H1 (cell line): ENCODE measurements around the gene TEX30. TPM values are rescaled to one million over a fixed set of nuclear protein-coding genes. Genes with fewer than 3 reads are reported as not detected.

Source experiments
- CTCF ChIA-PET: fragments of 300-600 bp; sonication (Branson Sonifier 250); formaldehyde crosslinking; loops from one replicate; lab custom pipeline; 2021; ENCODE audit not compliant: partially characterized antibody; lab: Charles Lee
- POLR2A ChIA-PET: fragments of 300-600 bp; sonication (Branson Sonifier 250); formaldehyde crosslinking; loops from one replicate; lab custom pipeline; 2021; ENCODE audit warnings: inconsistent platforms; ENCODE audit not compliant: partially characterized antibody; lab: Charles Lee
- DNase-seq, 2 experiments: peaks; one replicate each; pipeline versions ENCODE4 v3.0.0 to v3.0.0-alpha.2; 2010 to 2022; ENCODE audit warnings: low spot score in 2 of 2, low read depth in 1 of 2, mixed read lengths in 1 of 2
- FAIRE-seq: peaks from 2 replicates; lab custom pipeline; 2011; peaks lifted over from hg19 to GRCh38; lab: Jason Lieb, UNC
- H2AFZ ChIP-seq: 2 replicates; pipeline ENCODE4 v1.8.1; 2012; ENCODE audit warnings: low read length, inconsistent platforms
- H2AK5ac ChIP-seq: 2 replicates; pipeline ENCODE4 v1.6.1; 2013; ENCODE audit warnings: low read depth, low read length
- H2BK120ac ChIP-seq: replicated peaks from 2 replicates; pipeline ENCODE3; 2013; ENCODE audit warnings: low read depth, low read length, inconsistent platforms
- H2BK12ac ChIP-seq: 2 replicates; pipeline ENCODE4 v1.6.1; 2013; ENCODE audit warnings: low read depth, low read length
- H2BK15ac ChIP-seq: 2 replicates; pipeline ENCODE4 v1.6.1; 2013; ENCODE audit warnings: low read length
- H2BK20ac ChIP-seq: 2 replicates; pipeline ENCODE4 v1.6.1; 2013; ENCODE audit warnings: low read length
- H2BK5ac ChIP-seq: 2 replicates; pipeline ENCODE4 v1.6.1; 2013; ENCODE audit warnings: low read depth, low read length
- H3K14ac ChIP-seq: 2 replicates; pipeline ENCODE4 v1.6.1; 2013; ENCODE audit warnings: inconsistent platforms; ENCODE audit not compliant: insufficient read length
- H3K18ac ChIP-seq: 2 replicates; pipeline ENCODE4 v1.6.1; 2013; ENCODE audit warnings: low read length; ENCODE audit errors: extremely low read depth
- H3K23ac ChIP-seq: 2 replicates; pipeline ENCODE4 v1.6.1; 2013; ENCODE audit warnings: inconsistent platforms; ENCODE audit not compliant: insufficient read length
- H3K23me2 ChIP-seq: 2 replicates; pipeline ENCODE4 v1.6.1; 2013; ENCODE audit warnings: low read depth, low read length
- H3K27ac ChIP-seq: 2 replicates; pipeline ENCODE4 v1.6.1; 2011; ENCODE audit warnings: low read depth, low read length, inconsistent platforms
- H3K27me3 ChIP-seq, 4 experiments: replicated peaks in 1 of 4; 1 replicate in 1 of 4; 2 replicates in 3 of 4; pipeline versions ENCODE4 v1.6.1 to v1.8.1; 2011 to 2013; ENCODE audit warnings: low read length in 3 of 4, mild to moderate bottlenecking in 3 of 4, inconsistent platforms in 2 of 4, mixed read lengths in 2 of 4, moderate library complexity in 1 of 4; ENCODE audit not compliant: control insufficient read depth in 3 of 4, insufficient read depth in 3 of 4; ENCODE audit errors: extremely low read depth in 1 of 4
- H3K36me3 ChIP-seq, 4 experiments: 2 replicates each; pipeline versions ENCODE4 v1.6.1 to v1.8.1; 2011 to 2013; ENCODE audit warnings: mild to moderate bottlenecking in 4 of 4, low read length in 3 of 4, moderate library complexity in 2 of 4, control low read depth in 1 of 4, inconsistent platforms in 1 of 4; ENCODE audit not compliant: insufficient read depth in 4 of 4, control insufficient read depth in 2 of 4
- H3K4ac ChIP-seq: replicated peaks from 2 replicates; pipeline ENCODE3; 2013; ENCODE audit warnings: low read length, low read depth, mixed read lengths, inconsistent platforms; ENCODE audit not compliant: insufficient read length
- H3K4me1 ChIP-seq, 4 experiments: replicated peaks in 1 of 4; 1 replicate in 1 of 4; 2 replicates in 3 of 4; pipeline versions ENCODE4 v1.6.1 to v1.8.1; 2011 to 2013; ENCODE audit warnings: low read length in 3 of 4, inconsistent platforms in 2 of 4, mixed read lengths in 1 of 4; ENCODE audit not compliant: insufficient read depth in 4 of 4, control insufficient read depth in 3 of 4
- H3K4me2 ChIP-seq, 2 experiments: 2 replicates each; pipeline versions ENCODE4 v1.6.1 to v1.8.1; 2011 to 2013; ENCODE audit warnings: low read depth in 2 of 2, low read length in 2 of 2, control low read depth in 1 of 2, inconsistent platforms in 1 of 2, mild to moderate bottlenecking in 1 of 2; ENCODE audit not compliant: insufficient read depth in 1 of 2
- H3K4me3 ChIP-seq, 4 experiments: fragments of 200-600, 300-600 bp in 1 of 4; sonication (generic), shearing (Covaris generic), sonication (Bioruptor Twin) in 1 of 4; 2 replicates each; pipeline versions ENCODE4 v1.5.1 to v1.8.1; 2011 to 2016; ENCODE audit warnings: low read length in 4 of 4, low read depth in 3 of 4, control low read depth in 2 of 4, inconsistent platforms in 2 of 4, mild to moderate bottlenecking in 2 of 4, mixed read lengths in 1 of 4, moderate library complexity in 1 of 4; ENCODE audit not compliant: insufficient read depth in 2 of 4; ENCODE audit errors: extremely low read depth in 1 of 4
- H3K56ac ChIP-seq: replicated peaks from 2 replicates; pipeline ENCODE3; 2013; ENCODE audit warnings: low read depth, mild to moderate bottlenecking, mixed read lengths, low read length, inconsistent platforms; ENCODE audit not compliant: insufficient read length
- H3K79me1 ChIP-seq: 2 replicates; pipeline ENCODE4 v1.6.1; 2013; ENCODE audit warnings: low read depth, low read length, control low read depth
- H3K79me2 ChIP-seq, 2 experiments: 2 replicates each; pipeline versions ENCODE4 v1.6.1 to v1.8.1; 2012 to 2013; ENCODE audit warnings: low read length in 2 of 2, mild to moderate bottlenecking in 2 of 2, inconsistent platforms in 1 of 2; ENCODE audit not compliant: insufficient read depth in 2 of 2, control insufficient read depth in 1 of 2
- H3K9ac ChIP-seq, 4 experiments: replicated peaks in 1 of 4; 1 replicate in 1 of 4; 2 replicates in 3 of 4; pipeline versions ENCODE4 v1.6.1 to v1.8.1; 2011 to 2013; ENCODE audit warnings: low read depth in 3 of 4, low read length in 3 of 4, control low read depth in 2 of 4, mild to moderate bottlenecking in 2 of 4, moderate library complexity in 2 of 4, inconsistent platforms in 1 of 4; ENCODE audit errors: extremely low read depth in 1 of 4
- H3K9me3 ChIP-seq, 2 experiments: 2 replicates each; pipeline versions ENCODE4 v1.6.1 to v1.8.1; 2012 to 2013; ENCODE audit warnings: mild to moderate bottlenecking in 2 of 2, moderate library complexity in 2 of 2, control low read depth in 1 of 2, inconsistent platforms in 1 of 2, low read depth in 1 of 2, low read length in 1 of 2, mixed read lengths in 1 of 2; ENCODE audit not compliant: insufficient read depth in 2 of 2
- H4K20me1 ChIP-seq, 2 experiments: replicated peaks in 1 of 2; 2 replicates each; pipeline versions ENCODE3 to v1.8.1; 2011 to 2013; ENCODE audit warnings: inconsistent platforms in 2 of 2, low read length in 2 of 2, mild to moderate bottlenecking in 1 of 2; ENCODE audit not compliant: insufficient read depth in 2 of 2, control insufficient read depth in 1 of 2
- H4K5ac ChIP-seq: 2 replicates; pipeline ENCODE4 v1.6.1; 2013; ENCODE audit warnings: low read length, low read depth, mixed read lengths, inconsistent platforms; ENCODE audit not compliant: insufficient read length
- H4K8ac ChIP-seq: 2 replicates; pipeline ENCODE4 v1.8.0; 2013; ENCODE audit warnings: mild to moderate bottlenecking, moderate library complexity, low read length, inconsistent platforms; ENCODE audit not compliant: insufficient read depth; ENCODE audit errors: extremely low read depth
- H4K91ac ChIP-seq: replicated peaks from 2 replicates; pipeline ENCODE3; 2013; ENCODE audit warnings: low read length, mixed read lengths, inconsistent platforms; ENCODE audit not compliant: insufficient read length
- BCL11A ChIP-seq, 2 experiments: IDR thresholded peaks; one replicate each; pipeline ENCODE4 v1.6.1; 2011; ENCODE audit warnings: low read depth in 2 of 2, low read length in 2 of 2, mild to moderate bottlenecking in 2 of 2
- CBX5 ChIP-seq: fragments of 300-800, 300-1000 bp; sonication (generic); IDR thresholded peaks from 2 replicates; pipeline ENCODE4 v1.7.1; 2016; ENCODE audit warnings: antibody characterized with exemption, low read length, low read depth
- CTCF ChIP-seq, 3 experiments: IDR thresholded peaks; 1 replicate in 2 of 3; 2 replicates in 1 of 3; pipeline versions ENCODE4 v1.5.1 to v1.6.1; 2011; ENCODE audit warnings: low read length in 3 of 3, mild to moderate bottlenecking in 3 of 3, inconsistent platforms in 2 of 3, low read depth in 1 of 3, moderate library complexity in 1 of 3; ENCODE audit not compliant: insufficient read depth in 1 of 3; ENCODE audit errors: control extremely low read depth in 1 of 3
- JUND ChIP-seq: IDR thresholded peaks from 2 replicates; pipeline ENCODE4 v1.6.1; 2011; ENCODE audit warnings: mild to moderate bottlenecking, improper control_type of control experiment, low read length
- MAFK ChIP-seq: IDR thresholded peaks from 2 replicates; pipeline ENCODE4 v1.6.1; 2012; ENCODE audit warnings: low read depth, mild to moderate bottlenecking, improper control_type of control experiment, low read length
- PHF8 ChIP-seq: fragments of 200-600 bp; sonication (generic); conservative IDR thresholded peaks from 2 replicates; pipeline ENCODE4 v1.7.1; 2012; ENCODE audit warnings: low read depth, mild to moderate bottlenecking, inconsistent platforms, low read length, moderate library complexity
- WGBS, 2 experiments: shearing (Covaris generic) in 1 of 2; methylation state at CpG; one replicate each; pipeline versions ENCODE4 v1.1.6 to v1.1.7; 2013 to 2015; ENCODE audit warnings: low lambda C conversion rate in 2 of 2, mixed read lengths in 2 of 2, inconsistent platforms in 1 of 2, low coverage in 1 of 2, missing lambda C conversion rate in 1 of 2; ENCODE audit not compliant: insufficient replicate concordance in 2 of 2, insufficient coverage in 1 of 2, insufficient read length in 1 of 2; ENCODE audit errors: extremely low coverage in 1 of 2, missing lambda C conversion rate in 1 of 2; 5-methylcytosine and 5-hydroxymethylcytosine counted together
- polyA plus RNA-seq, 7 experiments: library from polyadenylated mRNA; depleted of rRNA in 3 of 7; stranded (reverse) in 5 of 7; unstranded in 2 of 7; fragments of >200 nt in 5 of 7; fragments of 200-250 nt in 2 of 7; gene quantifications; 1 replicate in 5 of 7; 2 replicates in 1 of 7; 4 replicates in 1 of 7; pipeline versions ENCODE4 v1.2.1 to v1.2.3, GENCODE V29; 2011 to 2013; ENCODE audit warnings: missing spikeins in 2 of 7, mixed read lengths in 2 of 7
- total RNA-seq: library from RNA; stranded (reverse); fragmentation: NEBNext Ultra II Directional; extraction: Animal tissue kit (Norgen Biotek cat#: 25700); gene quantifications from 2 replicates; pipeline ENCODE4 v1.2.1, GENCODE V29; 2021

TEX30 gene
- total and polyA plus RNA-seq, 2 of the 8 experiments (the other 6 are each of a cell fraction or from before 2014, with no cell fraction given): 6.5 to 10.3 TPM

GRCh38 chr13:102763741-102764140, 9.8 kb downstream of the TEX30 start:
- Histone ChIP-seq H3K4ac (no peak overlapping the region), H2AFZ (no peak overlapping the region), H3K79me1 (no peaks in the 10 kb centered on the region), H3K23ac (no peak overlapping the region), H4K20me1 (no peaks in the 10 kb centered on the region), H4K8ac (no peak overlapping the region), H2BK12ac (no peak overlapping the region), H4K91ac (no peak overlapping the region), H3K4me1 (no peaks in the 10 kb centered on the region), H3K23me2 (no peaks in the 10 kb centered on the region), H3K27me3 (no peaks in the 10 kb centered on the region), H3K56ac (no peak overlapping the region), H3K36me3 (peaks cover 0 to 6% (median 0%) of the 10 kb centered on the region in 4 experiments; a peak in 2 of 8 replicates), H2AK5ac (no peak overlapping the region), H3K27ac (no peak overlapping the region), H2BK5ac (no peak overlapping the region), H3K79me2 (no peaks in the 10 kb centered on the region), H3K9ac (no peak overlapping the region), H2BK120ac (no peak overlapping the region), H2BK20ac (no peak overlapping the region), H2BK15ac (no peak overlapping the region), H3K4me2 (no peak overlapping the region), H3K18ac (no peak overlapping the region), H3K14ac (no peak overlapping the region), H3K4me3 (no peak overlapping the region), H4K5ac (no peak overlapping the region), H3K9me3 (no peaks in the 10 kb centered on the region)
- peak; percentile 32 for FAIRE-seq
- 94% methylated on average over 1 of the region's 1 CpG; no CpG with 5 or more reads in 1 of the 2 experiments for WGBS, 2 experiments
- no peak for DNase-seq
- POLR2A ChIA-PET: no interaction called here
- TF ChIP-seq PHF8 (no peak), MAFK (no peak), BCL11A (IDR thresholded peaks at IDR 0.05; ENCODE audit: low read depth in 2 of 2, low read length in 2 of 2) (no peak), CBX5 (no peak), CTCF (IDR thresholded peaks at IDR 0.05; ENCODE audit: control extremely low read depth in 1 of 3, insufficient read depth in 1 of 3, low read depth in 1 of 3, low read length in 3 of 3) (no peak), JUND (no peak)
- CTCF ChIA-PET: no interaction called here
